ENCODE data around the gene EXOC7.

- no peak for TF ChIP-seq POLR2AphosphoS5 (IDR thresholded peaks at IDR 0.05)
- TF ChIP-seq CTCF (IDR thresholded peaks at IDR 0.05 in 8 of 11, conservative IDR thresholded peaks at IDR 0.05 in 3 of 11) = no peak
- TF ChIP-seq POLR2A (IDR thresholded peaks at IDR 0.05) = no peak
Observed at GRCh38 chr17:76053246-76054111, 50.1 kb downstream of the EXOC7 start.
